K562 (cell line): Measurements from ENCODE around the gene RGS19. TPM values are rescaled to one million over a fixed set of nuclear protein-coding genes. Genes with fewer than 3 reads are reported as not detected.

Experiments used
- ATAC-seq: fragments of 200-7000 bp; cut with Tn5 transposase; 3 replicates; pipeline ENCODE4 v1.9.1; 2020; ENCODE audit warnings: moderate library complexity
- Bru-seq: library from RNA; stranded (reverse); fragments of 400-500 nt; gene quantifications from one replicate; lab custom pipeline; 2021; lab: Mats Ljungman, UMichigan
- BruChase-seq, 2 experiments: library from RNA; stranded (reverse); fragments of 400-500 nt; gene quantifications; one replicate each; lab custom pipeline; 2021; lab: Mats Ljungman, UMichigan
- BruUV-seq: library from RNA; stranded (reverse); fragments of 400-500 nt; replicated peaks from 2 replicates; lab custom pipeline; 2021; lab: Mats Ljungman, UMichigan
- CTCF ChIA-PET: fragments of 300-600 bp; formaldehyde crosslinking; extraction: SDS; loops from one replicate; lab custom pipeline; 2021; ENCODE audit warnings: low intra/inter-chr PET ratio; lab: Yijun Ruan, JAX
- POLR2A ChIA-PET: fragments of 300-600, 350-650 bp; sonication (Branson Sonifier 250); formaldehyde crosslinking; extraction: SDS; loops from one replicate; lab custom pipeline; 2021; ENCODE audit warnings: antibody characterized with exemption, inconsistent platforms; lab: Yijun Ruan, JAX
- DNase-seq, 4 experiments: peaks; one replicate each; pipeline versions ENCODE4 v3.0.0 to v3.0.0-alpha.2; 2011 to 2018; ENCODE audit warnings: low spot score in 3 of 4, mixed read lengths in 3 of 4; ENCODE audit errors: extremely low read depth in 1 of 4
- FAIRE-seq: peaks from 2 replicates; lab custom pipeline; 2011; peaks lifted over from hg19 to GRCh38; lab: Jason Lieb, UNC
- H2AFZ ChIP-seq: 2 replicates; pipeline ENCODE4 v1.6.0; 2011; ENCODE audit warnings: low read depth, low read length, control low read depth, inconsistent platforms
- H3K27ac ChIP-seq: fragments of 200-600 bp; 3 replicates; pipeline ENCODE4 v1.8.0; 2011; ENCODE audit warnings: low read depth, mild to moderate bottlenecking, control low read depth, inconsistent platforms, low read length, moderate library complexity, mixed read lengths; ENCODE audit errors: extremely low read depth
- H3K27me3 ChIP-seq, 2 experiments: fragments of 300-600 bp in 1 of 2; 2 replicates in 1 of 2; 3 replicates in 1 of 2; pipeline versions ENCODE4 v1.6.0 to v1.8.0; 2011; ENCODE audit warnings: inconsistent platforms in 2 of 2, low read length in 2 of 2, mild to moderate bottlenecking in 1 of 2, mixed read lengths in 1 of 2, moderate library complexity in 1 of 2; ENCODE audit not compliant: control insufficient read depth in 2 of 2, insufficient read depth in 2 of 2
- H3K36me3 ChIP-seq: fragments of 300-600 bp; 3 replicates; pipeline ENCODE4 v1.8.0; 2011; ENCODE audit warnings: mild to moderate bottlenecking, low read length, inconsistent platforms; ENCODE audit not compliant: control insufficient read depth, insufficient read depth
- H3K4me1 ChIP-seq, 2 experiments: fragments of 200-600 bp in 1 of 2; replicated peaks in 1 of 2; 2 replicates in 1 of 2; 3 replicates in 1 of 2; pipeline versions ENCODE4 v1.5.1 to v1.8.0; 2011; ENCODE audit warnings: inconsistent platforms in 2 of 2, low read length in 2 of 2, mild to moderate bottlenecking in 1 of 2, mixed read lengths in 1 of 2, moderate library complexity in 1 of 2; ENCODE audit not compliant: control insufficient read depth in 2 of 2, insufficient read depth in 2 of 2
- H3K4me2 ChIP-seq: 2 replicates; pipeline ENCODE4 v1.6.1; 2011; ENCODE audit warnings: low read length, control low read depth, inconsistent platforms, mixed read lengths; ENCODE audit not compliant: insufficient read depth
- H3K4me3 ChIP-seq: fragments of 200-600 bp; sonication (generic), shearing (Covaris generic); 2 replicates; pipeline ENCODE4 v1.5.1; 2016; ENCODE audit warnings: control low read depth, inconsistent platforms
- H3K79me2 ChIP-seq: fragments of 200-600 bp; 3 replicates; pipeline ENCODE4 v1.8.0; 2011; ENCODE audit warnings: low read length, inconsistent platforms; ENCODE audit not compliant: control insufficient read depth, insufficient read depth
- H3K9ac ChIP-seq, 2 experiments: 2 replicates each; pipeline versions ENCODE4 v1.6.0 to v1.6.1; 2011; ENCODE audit warnings: low read depth in 2 of 2, low read length in 2 of 2, control low read depth in 1 of 2, inconsistent platforms in 1 of 2, mild to moderate bottlenecking in 1 of 2, mixed read lengths in 1 of 2; ENCODE audit not compliant: insufficient read depth in 1 of 2
- H3K9me1 ChIP-seq: one replicate; pipeline ENCODE4 v1.6.0; 2011; ENCODE audit warnings: inconsistent platforms, mild to moderate bottlenecking, low read length, moderate library complexity; ENCODE audit not compliant: control insufficient read depth, insufficient read depth
- H3K9me3 ChIP-seq: replicated peaks from 2 replicates; pipeline ENCODE4 v1.5.1; 2011; ENCODE audit warnings: low read depth, low read length, inconsistent platforms; ENCODE audit not compliant: control insufficient read depth, insufficient read depth
- H4K20me1 ChIP-seq: replicated peaks from 2 replicates; pipeline ENCODE4 v1.6.1; 2011; ENCODE audit warnings: low read length, inconsistent platforms, mixed read lengths; ENCODE audit not compliant: control insufficient read depth, insufficient read depth
- CHD2 ChIP-seq: IDR thresholded peaks from 2 replicates; pipeline ENCODE4 v1.6.1; 2011; ENCODE audit warnings: low read depth, low read length
- JUN ChIP-seq, 2 experiments: sonication (generic) in 1 of 2; formaldehyde crosslinking in 1 of 2; IDR thresholded peaks; 2 replicates each; pipeline versions ENCODE4 v1.6.1 to v1.8.0; 2012 to 2022; ENCODE audit warnings: borderline replicate concordance in 2 of 2, mild to moderate bottlenecking in 2 of 2, improper control_type of control experiment in 1 of 2, low read depth in 1 of 2, low read length in 1 of 2, missing genetic modification reagents in 1 of 2
- KDM4B ChIP-seq, 2 experiments: fragments of 450-650 bp in 1 of 2; sonication (generic) in 1 of 2; IDR thresholded peaks; 2 replicates each; pipeline ENCODE4 v1.6.1; 2016 to 2017; ENCODE audit warnings: borderline replicate concordance in 2 of 2, antibody characterized with exemption in 1 of 2, low read depth in 1 of 2, mild to moderate bottlenecking in 1 of 2
- MYBL2 ChIP-seq, 2 experiments: fragments of 450-650 bp in 1 of 2; sonication (generic) in 1 of 2; formaldehyde crosslinking in 1 of 2; IDR thresholded peaks; 2 replicates each; pipeline versions ENCODE4 v1.6.1 to v1.8.1; 2017 to 2022; ENCODE audit warnings: borderline replicate concordance in 1 of 2, inconsistent platforms in 1 of 2, low read depth in 1 of 2, mild to moderate bottlenecking in 1 of 2, missing genetic modification reagents in 1 of 2, moderate library complexity in 1 of 2
- PCBP2 ChIP-seq: fragments of 200-400 bp; formaldehyde crosslinking; IDR thresholded peaks from 2 replicates; pipeline ENCODE4 v1.6.1; 2018; ENCODE audit warnings: low read length, low read depth, mild to moderate bottlenecking, moderate library complexity; ENCODE audit not compliant: poor library complexity, severe bottlenecking
- RCOR1 ChIP-seq, 2 experiments: IDR thresholded peaks; 2 replicates each; pipeline ENCODE4 v1.6.1; 2012; ENCODE audit warnings: low read depth in 2 of 2, low read length in 2 of 2, borderline replicate concordance in 1 of 2, improper control_type of control experiment in 1 of 2
- WGBS: fragments of 100-300 bp; shearing (Covaris generic); methylation state at CpG from one replicate; pipeline ENCODE4 v1.1.6; 2016; ENCODE audit warnings: low coverage, mixed read lengths; ENCODE audit not compliant: insufficient coverage; ENCODE audit errors: missing lambda C conversion rate; 5-methylcytosine and 5-hydroxymethylcytosine counted together
- in situ Hi-C: fragments of 300-500 bp; cut with MboI; formaldehyde crosslinking; loops from 4 replicates; pipeline ENCODE4 v1.15.0; 2018; ENCODE audit warnings: inconsistent platforms, mixed read lengths
- intact Hi-C: fragments of 100-400 bp; cut with micrococcal nuclease; formaldehyde crosslinking; loops from 2 replicates; pipeline ENCODE4 v1.14.2; 2022
- long read RNA-seq, 3 experiments: library from polyadenylated mRNA in 2 of 3; library from RNA in 1 of 3; unstranded in 2 of 3; stranded (forward) in 1 of 3; transcript quantifications; one replicate each; pipeline ENCODE4 v2.0.0, GENCODE V29; 2019 to 2022
- polyA minus RNA-seq, 3 experiments: library from RNA; depleted of rRNA, polyadenylated mRNA; stranded (reverse); fragments of >200 nt; gene quantifications; 2 replicates each; pipeline ENCODE4 v1.2.3, GENCODE V29; 2011
- polyA plus RNA-seq, 8 experiments: library from polyadenylated mRNA; depleted of rRNA in 4 of 8; stranded (reverse) in 5 of 8; unstranded in 3 of 8; fragments of >200 nt; fragmentation: Nextera tagmentation in 2 of 8; fragmentation: Illumina TruSeq in 1 of 8; extraction: Ambion mirVana in 2 of 8; extraction: Trizol in 1 of 8; gene quantifications; 2 replicates each; pipeline versions ENCODE4 v1.2.1 to v1.2.3, GENCODE V29; 2011 to 2014; ENCODE audit warnings: inconsistent platforms in 1 of 8, missing spikeins in 1 of 8
- total RNA-seq, 7 experiments: library from RNA; depleted of rRNA in 6 of 7; stranded (reverse); fragments of >200 nt in 6 of 7; fragmentation: Illumina TruSeq in 2 of 7; extraction: Trizol in 2 of 7; gene quantifications; 2 replicates each; pipeline versions ENCODE4 v1.2.1 to v1.2.3, GENCODE V29; 2011 to 2021; ENCODE audit warnings: low replicate concordance in 1 of 7
- TF ChIP-seq, protein P1 (sequence below), 3 experiments: fragments of 200-800 bp in 1 of 3; fragments of 250-450 bp in 1 of 3; fragments of 450-650 bp in 1 of 3; sonication (Bioruptor Pico) in 1 of 3; sonication (Bioruptor generic) in 1 of 3; formaldehyde crosslinking in 1 of 3; IDR thresholded peaks; 2 replicates each; pipeline versions ENCODE4 v1.6.1 to v1.8.0; 2016 to 2022; ENCODE audit warnings: mild to moderate bottlenecking in 2 of 3, missing genetic modification characterization in 2 of 3, missing compliant biosample characterization in 1 of 3, moderate library complexity in 1 of 3

Gene RGS19, protein sequence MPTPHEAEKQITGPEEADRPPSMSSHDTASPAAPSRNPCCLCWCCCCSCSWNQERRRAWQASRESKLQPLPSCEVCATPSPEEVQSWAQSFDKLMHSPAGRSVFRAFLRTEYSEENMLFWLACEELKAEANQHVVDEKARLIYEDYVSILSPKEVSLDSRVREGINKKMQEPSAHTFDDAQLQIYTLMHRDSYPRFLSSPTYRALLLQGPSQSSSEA
- total RNA-seq (2011; cell fraction: chromatin; rRNA removed; ENCODE audit: low replicate concordance) = 7.1 and 15.6 TPM in 2 replicates
- 13.2 and 13.3 TPM in 2 replicates for total RNA-seq (2011; cell fraction: nucleolus; rRNA removed)
- total RNA-seq (2011; cell fraction: nucleoplasm; rRNA removed) = 7.2 and 10.5 TPM in 2 replicates
- 23.7 and 26.9 TPM in 2 replicates for total RNA-seq (2014; rRNA removed)
- total RNA-seq (2014; rRNA removed; fragmentation: Illumina TruSeq; extraction: Trizol) = 3.2 and 3.3 TPM in 2 replicates
- total RNA-seq (2015; rRNA removed; fragmentation: Illumina TruSeq; extraction: Trizol) = 14.3 and 14.6 TPM in 2 replicates
- 20.7 and 21.0 TPM in 2 replicates for total RNA-seq (2021)
- polyA plus RNA-seq (2011; rRNA removed) = 14.7 and 23.9 TPM in 2 replicates
- 31.1 and 65.3 TPM in 2 replicates for polyA plus RNA-seq (2011; cell fraction: cytosol; rRNA removed)
- polyA plus RNA-seq (2011; cell fraction: nucleus; rRNA removed) = 19.9 and 25.8 TPM in 2 replicates
- polyA plus RNA-seq (2012) = 17.9 and 19.3 TPM in 2 replicates
- 5.2 and 11.0 TPM in 2 replicates for polyA plus RNA-seq (2014; fragmentation: Illumina TruSeq; extraction: Trizol)
- under 1 TPM; 0.41 to 0.98 TPM for polyA plus RNA-seq (2014; fragmentation: Nextera tagmentation; extraction: Ambion mirVana)
- 21.9 and 23.4 TPM in 2 replicates for polyA plus RNA-seq (2014; rRNA removed)
- 4.7 and 4.8 TPM in 2 replicates for polyA minus RNA-seq (2011; rRNA and poly(A)+ RNA removed)
- polyA minus RNA-seq (2011; cell fraction: cytosol; rRNA and poly(A)+ RNA removed) = 9.5 and 22.4 TPM in 2 replicates
- 5.7 and 8.8 TPM in 2 replicates for polyA minus RNA-seq (2011; cell fraction: nucleus; rRNA and poly(A)+ RNA removed)
- percentile 53 among the genes with signal in this experiment for Bru-seq, nascent RNA
- BruChase-seq, experiment 1, labeled RNA remaining after a 2-hour chase = percentile 46 among the genes with signal in this experiment
- percentile 45 among the genes with signal in this experiment for BruChase-seq, experiment 2, labeled RNA remaining after a 6-hour chase
- long read RNA-seq, experiment 1, transcript RGS19-201 (6 exons, 1,510 nt) = major isoform, 18 of 68 reads
- long read RNA-seq, experiment 1, transcript RGS19-202 (6 exons, 1,593 nt) = minor isoform, 14 of 68 reads
- long read RNA-seq, experiment 1, partial matches to known transcripts = 22 of 68 reads
- long read RNA-seq, experiment 1, other reads (novel, unspliced or antisense) = 14 of 68 reads
- long read RNA-seq, experiment 2, transcript RGS19-201 (6 exons, 1,510 nt) = major isoform, 9 of 33 reads
- long read RNA-seq, experiment 2, transcript RGS19-202 (6 exons, 1,593 nt) = minor isoform, 7 of 33 reads
- long read RNA-seq, experiment 2, partial matches to known transcripts = 8 of 33 reads
- long read RNA-seq, experiment 2, other reads (novel, unspliced or antisense) = 9 of 33 reads
- long read RNA-seq, experiment 3, transcript RGS19-201 (6 exons, 1,510 nt) = major isoform, 17 of 30 reads
- long read RNA-seq, experiment 3, partial matches to known transcripts = 0 of 30 reads
- long read RNA-seq, experiment 3, other reads (novel, unspliced or antisense) = 10 of 30 reads

DNA sequence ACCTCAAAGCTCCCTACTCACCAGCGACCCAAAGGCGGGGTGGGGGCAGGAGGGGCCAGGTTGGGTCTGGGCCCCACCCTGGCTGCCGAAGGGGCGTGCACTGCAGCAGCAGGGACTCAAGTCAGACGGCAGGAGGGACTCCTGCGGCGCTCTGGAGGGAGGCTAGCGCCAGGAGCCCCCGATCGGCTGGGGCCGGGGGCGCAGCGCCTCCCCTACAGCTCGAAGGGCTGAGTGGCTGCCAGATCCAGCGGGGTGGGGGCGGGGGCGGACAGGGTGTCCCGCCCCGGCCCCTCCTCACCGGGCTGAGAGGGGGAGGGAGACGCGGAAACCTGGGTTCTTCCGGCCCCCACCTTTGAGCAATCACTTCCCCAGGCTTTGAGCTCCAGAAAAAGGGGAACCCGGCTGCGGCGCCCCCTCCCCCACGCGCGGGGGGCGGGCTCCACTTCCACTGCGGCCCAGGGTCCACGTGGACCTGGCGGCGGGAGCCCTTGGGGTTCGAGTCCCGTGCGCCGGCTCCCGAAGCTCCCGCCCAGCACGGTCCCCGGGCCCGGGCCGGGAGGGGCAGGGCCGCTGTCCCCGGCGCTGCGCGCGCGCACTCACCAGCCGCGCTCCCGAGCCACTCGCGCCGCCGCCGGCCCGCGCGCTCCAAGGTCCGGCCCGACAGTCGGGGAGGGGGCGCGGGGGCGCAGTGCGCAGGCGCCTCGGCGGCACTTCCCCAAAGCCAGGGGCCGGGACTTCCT is at the start of gene RGS19:
Gene RGS19, minus strand, starts transcription at position 246 of the 740 bp plus-strand sequence. CDS start 2,632 bp downstream, outside the sequence.
- no TSS peak for BruUV-seq
- TF ChIP-seq, protein P1, sequence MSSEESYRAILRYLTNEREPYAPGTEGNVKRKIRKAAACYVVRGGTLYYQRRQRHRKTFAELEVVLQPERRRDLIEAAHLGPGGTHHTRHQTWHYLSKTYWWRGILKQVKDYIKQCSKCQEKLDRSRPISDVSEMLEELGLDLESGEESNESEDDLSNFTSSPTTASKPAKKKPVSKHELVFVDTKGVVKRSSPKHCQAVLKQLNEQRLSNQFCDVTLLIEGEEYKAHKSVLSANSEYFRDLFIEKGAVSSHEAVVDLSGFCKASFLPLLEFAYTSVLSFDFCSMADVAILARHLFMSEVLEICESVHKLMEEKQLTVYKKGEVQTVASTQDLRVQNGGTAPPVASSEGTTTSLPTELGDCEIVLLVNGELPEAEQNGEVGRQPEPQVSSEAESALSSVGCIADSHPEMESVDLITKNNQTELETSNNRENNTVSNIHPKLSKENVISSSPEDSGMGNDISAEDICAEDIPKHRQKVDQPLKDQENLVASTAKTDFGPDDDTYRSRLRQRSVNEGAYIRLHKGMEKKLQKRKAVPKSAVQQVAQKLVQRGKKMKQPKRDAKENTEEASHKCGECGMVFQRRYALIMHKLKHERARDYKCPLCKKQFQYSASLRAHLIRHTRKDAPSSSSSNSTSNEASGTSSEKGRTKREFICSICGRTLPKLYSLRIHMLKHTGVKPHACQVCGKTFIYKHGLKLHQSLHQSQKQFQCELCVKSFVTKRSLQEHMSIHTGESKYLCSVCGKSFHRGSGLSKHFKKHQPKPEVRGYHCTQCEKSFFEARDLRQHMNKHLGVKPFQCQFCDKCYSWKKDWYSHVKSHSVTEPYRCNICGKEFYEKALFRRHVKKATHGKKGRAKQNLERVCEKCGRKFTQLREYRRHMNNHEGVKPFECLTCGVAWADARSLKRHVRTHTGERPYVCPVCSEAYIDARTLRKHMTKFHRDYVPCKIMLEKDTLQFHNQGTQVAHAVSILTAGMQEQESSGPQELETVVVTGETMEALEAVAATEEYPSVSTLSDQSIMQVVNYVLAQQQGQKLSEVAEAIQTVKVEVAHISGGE (CRISPR knock-in tag; IDR thresholded peaks at IDR 0.05) = peak in 1 of 3 experiments; percentile 44; a peak in 2 of 6 replicates
- TF ChIP-seq KDM4B (IDR thresholded peaks at IDR 0.05; ENCODE audit: borderline replicate concordance in 2 of 2, low read depth in 1 of 2) = peak in 1 of 2 experiments; percentile 68; a peak in 1 of 4 replicates
- TF ChIP-seq RCOR1 (IDR thresholded peaks at IDR 0.05; ENCODE audit: borderline replicate concordance in 1 of 2, low read depth in 2 of 2, low read length in 2 of 2) = peak in 1 of 2 experiments; percentile 53; a peak in 1 of 4 replicates
- TF ChIP-seq PCBP2 = no peak
- no peak for TF ChIP-seq MYBL2 (IDR thresholded peaks at IDR 0.05; ENCODE audit: low read depth)
- TF ChIP-seq MYBL2 (CRISPR knock-in tag; IDR thresholded peaks at IDR 0.05; ENCODE audit: borderline replicate concordance) = no peak
- no peak for TF ChIP-seq JUN (IDR thresholded peaks at IDR 0.05; ENCODE audit: borderline replicate concordance, low read depth, low read length)
- TF ChIP-seq JUN (CRISPR knock-in tag; IDR thresholded peaks at IDR 0.05; ENCODE audit: borderline replicate concordance) = no peak
- TF ChIP-seq CHD2 = 0 out of 2 replicates have a peak, but pooled peaks have one; percentile 20

More for the DNA sequence above, at the start of gene RGS19:
- no peaks in the 10 kb centered on the region for H3K9me1 ChIP-seq
- no peaks in the 10 kb centered on the region for H3K9me3 ChIP-seq
- peak within 1 kb of the TSS; percentile 78 to 94 for H3K9ac ChIP-seq
- ATAC-seq (peak; percentile 85), DNase-seq (peak; percentile 88 to 94 (median 92)), FAIRE-seq (peak; percentile 42)
- peak within 1 kb of the TSS; percentile 70 for H3K4me2 ChIP-seq
- 0% methylated on average over 12 of the region's 73 CpGs for WGBS
- H2AFZ ChIP-seq = peak within 1 kb of the TSS; percentile 90
- peaks cover 1 to 8% of the 10 kb centered on the region in 2 experiments; a peak in 4 of 5 replicates for H3K27me3 ChIP-seq
- intact Hi-C loops = no loop called here
- H4K20me1 ChIP-seq = no peaks in the 10 kb centered on the region; the same call in 1 of the 2 replicates
- ChIA-PET CTCF (no interaction called here), POLR2A (interaction anchor here (0.5 to 1.3 kb wide), 4 partner anchors 17 to 119 kb away, joined by 3 read pairs; no protein-coding TSS in a partner anchor)
- H3K27ac ChIP-seq = peak within 1 kb of the TSS; percentile 75
- peak within 1 kb of the TSS; percentile 70 for H3K4me3 ChIP-seq
- no peaks in the 10 kb centered on the region for H3K36me3 ChIP-seq
- in situ Hi-C loops = no loop called here
- H3K79me2 ChIP-seq = peaks cover 10% of the 10 kb centered on the region; the same call in 2 of the 3 replicates
- peaks cover 16 to 84% of the 10 kb centered on the region in 2 experiments; a peak in 4 of 5 replicates for H3K4me1 ChIP-seq
